ENCODE results near the gene BMP7. TPM values are rescaled to one million over a fixed set of nuclear protein-coding genes. Genes with fewer than 3 reads are reported as not detected.

The BMP7 gene
- total and polyA plus RNA-seq, 3 experiments from 2014 or later, result not detected

DNA sequence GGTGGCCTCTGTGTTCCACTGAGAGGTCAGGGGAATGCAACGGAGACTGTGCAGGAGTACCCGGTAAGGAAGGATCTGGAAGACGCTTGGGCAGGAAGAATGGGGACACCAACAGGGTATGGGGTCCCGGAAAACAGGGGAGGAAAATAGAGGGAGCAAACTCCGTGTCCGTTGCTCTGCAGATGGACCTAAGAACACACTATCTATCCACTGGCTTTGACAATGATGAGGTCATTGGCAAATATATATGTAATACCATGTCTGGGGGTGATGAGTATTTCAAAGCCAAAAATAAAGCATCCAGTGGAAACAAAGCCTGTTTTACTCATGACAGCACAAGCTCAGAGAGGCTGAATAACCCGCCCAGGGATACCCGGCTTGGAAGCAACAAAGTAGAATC lies 80.2 kb downstream of the BMP7 start:
- no peaks in the 10 kb centered on the region for H3K4me1 ChIP-seq (ENCODE audit: insufficient read depth, low read length)
- H3K27me3 ChIP-seq (ENCODE audit: insufficient read depth, low read length, poor library complexity, severe bottlenecking), result no peaks in the 10 kb centered on the region
- Mint-ChIP-seq H3K9me3 (no peaks in the 10 kb centered on the region), H3K36me3 (no peaks in the 10 kb centered on the region), H3K27me3 (peaks cover 0 to 17% of the 10 kb centered on the region in 2 donors), H3K4me1 (no peaks in the 10 kb centered on the region), H3K27ac (no peak overlapping the region), H3K4me3 (no peak overlapping the region)
- H3K27ac ChIP-seq (ENCODE audit: low read depth, low read length), result no peak overlapping the region
- no peak for DNase-seq
- ChIA-PET POLR2A (no interaction called here), CTCF (no interaction called here)
- no peak overlapping the region for H3K4me3 ChIP-seq (ENCODE audit: low read length)
- no peaks in the 10 kb centered on the region for H3K36me3 ChIP-seq (ENCODE audit: insufficient read depth, low read length)
- H3K9me3 ChIP-seq (ENCODE audit: low read length), result no peaks in the 10 kb centered on the region

DNA sequence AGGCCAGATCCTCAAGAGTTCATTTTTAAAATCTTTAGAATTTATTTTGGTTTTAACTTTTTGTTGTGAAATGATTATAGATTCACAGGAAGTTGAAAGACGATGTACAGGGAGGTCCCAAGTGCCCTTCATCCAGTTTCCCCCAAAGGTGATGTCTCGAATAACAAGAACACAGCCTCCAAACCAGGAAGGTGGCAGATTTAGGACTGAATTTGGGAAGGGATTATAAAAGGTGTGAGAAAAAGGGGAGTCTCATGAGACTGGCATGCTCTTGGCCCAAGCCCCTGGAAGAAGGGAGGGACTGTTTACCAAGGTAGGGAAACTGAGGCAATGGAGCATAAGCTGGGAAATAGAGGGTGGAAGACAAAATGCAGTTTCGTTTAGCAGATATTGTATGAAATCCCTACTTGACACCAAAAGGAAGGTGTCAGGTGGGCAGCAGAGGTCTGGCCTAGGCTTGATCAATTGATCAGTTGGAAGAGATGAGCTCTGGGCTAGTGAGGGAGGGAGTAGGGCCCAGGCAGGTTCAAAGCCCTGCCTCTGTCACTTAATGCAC lies 81.2 kb downstream of the BMP7 start:
- CTCF ChIA-PET, result no interaction called here
- POLR2A ChIA-PET, result no interaction called here
- DNase-seq, result no peak
- Mint-ChIP-seq H3K4me1 (no peaks in the 10 kb centered on the region), H3K36me3 (no peaks in the 10 kb centered on the region), H3K27me3 (peaks cover 0 to 17% of the 10 kb centered on the region in 2 donors), H3K4me3 (no peak overlapping the region), H3K9me3 (no peaks in the 10 kb centered on the region), H3K27ac (no peak overlapping the region)
- no peaks in the 10 kb centered on the region for H3K9me3 ChIP-seq (ENCODE audit: low read length)
- H3K4me1 ChIP-seq (ENCODE audit: insufficient read depth, low read length), result no peaks in the 10 kb centered on the region
- H3K27ac ChIP-seq (ENCODE audit: low read depth, low read length), result no peak overlapping the region
- no peaks in the 10 kb centered on the region for H3K27me3 ChIP-seq (ENCODE audit: insufficient read depth, low read length, poor library complexity, severe bottlenecking)
- no peak overlapping the region for H3K4me3 ChIP-seq (ENCODE audit: low read length)
- no peaks in the 10 kb centered on the region for H3K36me3 ChIP-seq (ENCODE audit: insufficient read depth, low read length)

DNA sequence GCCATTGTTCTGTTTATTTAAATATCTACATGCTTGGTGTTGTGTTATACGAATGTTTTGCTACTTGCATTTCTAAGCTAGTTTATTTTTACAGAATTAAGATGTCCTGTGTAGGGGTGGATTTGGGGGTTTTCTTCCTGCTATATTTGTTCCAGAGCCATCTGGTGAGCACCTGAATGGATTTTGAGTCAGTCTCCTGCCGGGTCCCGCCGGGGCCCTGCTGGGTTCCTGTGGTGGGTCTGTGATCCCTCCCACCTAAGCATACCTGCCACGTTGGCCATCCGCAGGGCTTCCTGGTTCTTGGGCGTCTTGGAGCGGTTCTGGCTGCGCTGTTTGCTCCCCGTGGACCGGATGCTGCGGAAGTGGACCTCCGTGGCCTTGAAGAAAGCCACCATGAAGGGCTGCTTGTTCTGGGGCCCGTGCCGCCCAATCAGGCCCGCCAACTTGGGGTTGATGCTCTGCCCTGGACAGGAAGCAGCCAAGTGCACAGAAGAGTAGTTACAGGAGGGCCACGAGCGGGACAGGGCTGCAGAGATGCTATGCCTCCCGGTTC lies 82.9 kb downstream of the BMP7 start:
- H3K27me3 Mint-ChIP-seq, result peaks cover 6 to 21% of the 10 kb centered on the region in 2 donors
- no peaks in the 10 kb centered on the region for H3K36me3 Mint-ChIP-seq
- CTCF ChIA-PET, result no interaction called here
- no peak overlapping the region for H3K4me3 Mint-ChIP-seq
- H3K27ac ChIP-seq (ENCODE audit: low read depth, low read length), result no peak overlapping the region
- H3K27me3 ChIP-seq (ENCODE audit: insufficient read depth, low read length, poor library complexity, severe bottlenecking), result no peaks in the 10 kb centered on the region
- no peaks in the 10 kb centered on the region for H3K9me3 Mint-ChIP-seq
- no peak overlapping the region for H3K27ac Mint-ChIP-seq
- no peak for DNase-seq
- H3K4me1 Mint-ChIP-seq, result no peaks in the 10 kb centered on the region
- POLR2A ChIA-PET, result no interaction called here
- H3K4me3 ChIP-seq (ENCODE audit: low read length), result no peak overlapping the region
- no peaks in the 10 kb centered on the region for H3K9me3 ChIP-seq (ENCODE audit: low read length)
- no peaks in the 10 kb centered on the region for H3K36me3 ChIP-seq (ENCODE audit: insufficient read depth, low read length)
- H3K4me1 ChIP-seq (ENCODE audit: insufficient read depth, low read length), result no peaks in the 10 kb centered on the region

GRCh38 chr20:57181639-57182038 lies 84.8 kb downstream of the BMP7 start:
- H3K4me1 ChIP-seq (ENCODE audit: insufficient read depth, low read length), result no peaks in the 10 kb centered on the region
- H3K27me3 Mint-ChIP-seq, result peaks cover 10 to 31% of the 10 kb centered on the region in 2 donors
- no peaks in the 10 kb centered on the region for H3K36me3 ChIP-seq (ENCODE audit: insufficient read depth, low read length)
- no peak for DNase-seq
- no peaks in the 10 kb centered on the region for H3K27me3 ChIP-seq (ENCODE audit: insufficient read depth, low read length, poor library complexity, severe bottlenecking)
- no peak overlapping the region for H3K4me3 ChIP-seq (ENCODE audit: low read length)
- ChIA-PET CTCF (no interaction called here), POLR2A (no interaction called here)
- H3K4me1 Mint-ChIP-seq, result no peaks in the 10 kb centered on the region
- no peak overlapping the region for H3K4me3 Mint-ChIP-seq
- H3K36me3 Mint-ChIP-seq, result no peaks in the 10 kb centered on the region
- H3K9me3 Mint-ChIP-seq, result no peaks in the 10 kb centered on the region
- H3K27ac Mint-ChIP-seq, result no peak overlapping the region
- no peak overlapping the region for H3K27ac ChIP-seq (ENCODE audit: low read depth, low read length)
- H3K9me3 ChIP-seq (ENCODE audit: low read length), result no peaks in the 10 kb centered on the region

DNA sequence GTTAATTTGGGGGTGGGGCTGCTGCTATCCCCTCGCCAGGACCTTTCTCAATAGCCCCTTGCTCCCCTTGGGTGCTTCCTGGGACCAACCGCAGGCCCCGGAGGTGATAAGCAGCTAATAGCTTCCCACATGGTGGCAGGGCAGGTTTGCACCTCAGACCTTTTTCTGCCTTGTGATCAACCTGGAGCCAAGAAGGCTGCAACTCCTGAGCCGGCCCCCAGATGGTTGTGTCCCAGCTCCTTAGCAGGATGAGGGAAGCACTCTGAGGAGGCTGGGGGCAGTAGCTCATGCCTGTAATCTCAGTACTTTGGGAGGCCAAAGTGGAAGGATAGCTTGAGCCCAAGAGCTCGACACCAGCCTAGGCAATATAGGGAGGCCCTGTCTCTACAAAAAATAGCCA lies 85.5 kb downstream of the BMP7 start:
- no peaks in the 10 kb centered on the region for H3K4me1 Mint-ChIP-seq
- H3K4me3 Mint-ChIP-seq, result no peak overlapping the region
- Histone ChIP-seq H3K36me3 (ENCODE audit: insufficient read depth, low read length) (no peaks in the 10 kb centered on the region), H3K27ac (ENCODE audit: low read depth, low read length) (no peak overlapping the region), H3K9me3 (ENCODE audit: low read length) (no peaks in the 10 kb centered on the region), H3K4me3 (ENCODE audit: low read length) (no peak overlapping the region), H3K4me1 (ENCODE audit: insufficient read depth, low read length) (no peaks in the 10 kb centered on the region), H3K27me3 (ENCODE audit: insufficient read depth, low read length, poor library complexity, severe bottlenecking) (no peaks in the 10 kb centered on the region)
- no peaks in the 10 kb centered on the region for H3K9me3 Mint-ChIP-seq
- CTCF ChIA-PET, result no interaction called here
- DNase-seq, result no peak
- H3K36me3 Mint-ChIP-seq, result no peaks in the 10 kb centered on the region
- peaks cover 10 to 28% of the 10 kb centered on the region in 2 donors for H3K27me3 Mint-ChIP-seq
- POLR2A ChIA-PET, result no interaction called here
- H3K27ac Mint-ChIP-seq, result no peak overlapping the region

DNA sequence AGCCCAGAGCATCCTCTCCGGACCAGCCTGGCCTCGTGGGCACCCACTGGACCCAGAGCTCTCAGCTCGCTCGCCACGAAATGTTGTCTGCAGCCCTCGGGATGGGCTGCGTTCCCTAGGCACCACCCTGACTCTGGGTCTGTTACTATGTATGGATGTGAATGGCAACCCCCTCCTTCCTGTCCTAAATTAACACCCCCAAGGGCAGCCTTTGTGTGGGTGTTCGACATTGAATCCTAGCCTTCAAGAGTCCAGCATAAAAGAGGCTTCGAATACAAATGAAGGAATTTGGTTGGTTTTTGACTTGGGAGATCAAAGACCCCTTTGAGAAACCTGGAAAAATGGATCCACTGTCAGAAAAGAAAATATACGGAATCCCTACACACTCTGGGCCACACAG lies 86.1 kb downstream of the BMP7 start:
- no peaks in the 10 kb centered on the region for H3K27me3 ChIP-seq (ENCODE audit: insufficient read depth, low read length, poor library complexity, severe bottlenecking)
- Mint-ChIP-seq H3K9me3 (no peaks in the 10 kb centered on the region), H3K36me3 (no peaks in the 10 kb centered on the region), H3K27ac (no peak overlapping the region), H3K4me3 (no peak overlapping the region), H3K27me3 (peaks cover 10 to 32% of the 10 kb centered on the region in 2 donors), H3K4me1 (no peaks in the 10 kb centered on the region)
- H3K27ac ChIP-seq (ENCODE audit: low read depth, low read length), result no peak overlapping the region
- DNase-seq, result no peak
- POLR2A ChIA-PET, result no interaction called here
- no peak overlapping the region for H3K4me3 ChIP-seq (ENCODE audit: low read length)
- CTCF ChIA-PET, result no interaction called here
- no peaks in the 10 kb centered on the region for H3K4me1 ChIP-seq (ENCODE audit: insufficient read depth, low read length)
- H3K9me3 ChIP-seq (ENCODE audit: low read length), result no peaks in the 10 kb centered on the region
- H3K36me3 ChIP-seq (ENCODE audit: insufficient read depth, low read length), result no peaks in the 10 kb centered on the region

- Mint-ChIP-seq H3K4me1 (no peaks in the 10 kb centered on the region), H3K9me3 (no peaks in the 10 kb centered on the region), H3K27me3 (peaks cover 10 to 33% of the 10 kb centered on the region in 2 donors), H3K27ac (no peak overlapping the region), H3K4me3 (no peak overlapping the region), H3K36me3 (no peaks in the 10 kb centered on the region)
- Histone ChIP-seq H3K27ac (ENCODE audit: low read depth, low read length) (no peak overlapping the region), H3K4me3 (ENCODE audit: low read length) (no peak overlapping the region), H3K27me3 (ENCODE audit: insufficient read depth, low read length, poor library complexity, severe bottlenecking) (no peaks in the 10 kb centered on the region), H3K4me1 (ENCODE audit: insufficient read depth, low read length) (no peaks in the 10 kb centered on the region), H3K9me3 (ENCODE audit: low read length) (no peaks in the 10 kb centered on the region), H3K36me3 (ENCODE audit: insufficient read depth, low read length) (no peaks in the 10 kb centered on the region)
- no peak for DNase-seq
- ChIA-PET POLR2A (no interaction called here), CTCF (no interaction called here)
These were observed 87.2 kb downstream of the BMP7 start for GRCh38 chr20:57179265-57179664.

DNA sequence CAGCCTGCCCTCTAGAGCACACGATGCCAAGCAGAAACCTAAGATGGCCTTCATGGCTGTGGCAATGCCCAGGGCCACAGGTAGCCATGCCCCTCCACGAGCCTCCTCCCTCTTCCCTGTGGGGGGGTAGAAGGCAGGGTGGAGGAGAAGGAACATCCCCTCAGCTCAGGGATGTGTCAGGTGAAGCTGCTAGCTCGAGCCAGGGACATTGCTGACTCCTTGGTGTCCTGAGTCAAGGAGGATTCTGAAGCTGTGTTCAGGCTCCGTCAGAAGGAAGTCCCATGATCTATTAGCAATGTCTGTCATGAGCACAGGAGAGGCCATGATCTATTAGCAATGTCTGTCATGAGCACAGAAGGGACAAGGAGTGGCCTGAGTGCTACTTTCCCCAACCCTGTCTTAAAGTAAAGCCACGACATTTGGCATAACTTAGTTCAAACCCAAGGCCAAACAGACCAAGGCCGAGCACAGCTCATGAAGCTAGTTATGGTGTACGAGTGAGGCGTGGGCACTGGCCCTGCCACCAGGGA lies 87.8 kb downstream of the BMP7 start:
- ChIA-PET CTCF (no interaction called here), POLR2A (no interaction called here)
- no peaks in the 10 kb centered on the region for H3K36me3 ChIP-seq (ENCODE audit: insufficient read depth, low read length)
- no peak overlapping the region for H3K27ac Mint-ChIP-seq
- no peaks in the 10 kb centered on the region for H3K36me3 Mint-ChIP-seq
- no peaks in the 10 kb centered on the region for H3K9me3 Mint-ChIP-seq
- peaks cover 10 to 27% of the 10 kb centered on the region in 2 donors for H3K27me3 Mint-ChIP-seq
- H3K4me1 ChIP-seq (ENCODE audit: insufficient read depth, low read length), result no peaks in the 10 kb centered on the region
- no peak overlapping the region for H3K4me3 ChIP-seq (ENCODE audit: low read length)
- no peak for DNase-seq
- no peaks in the 10 kb centered on the region for H3K9me3 ChIP-seq (ENCODE audit: low read length)
- H3K27me3 ChIP-seq (ENCODE audit: insufficient read depth, low read length, poor library complexity, severe bottlenecking), result no peaks in the 10 kb centered on the region
- H3K27ac ChIP-seq (ENCODE audit: low read depth, low read length), result no peak overlapping the region
- H3K4me1 Mint-ChIP-seq, result no peaks in the 10 kb centered on the region
- no peak overlapping the region for H3K4me3 Mint-ChIP-seq
